ENCODE data around the gene GM2A. TPM values are rescaled to one million over a fixed set of nuclear protein-coding genes. Genes with fewer than 3 reads are reported as not detected.

The GM2A gene
- total RNA-seq, 2 donors from 2014 or later: 19.4 to 28.2 TPM

DNA sequence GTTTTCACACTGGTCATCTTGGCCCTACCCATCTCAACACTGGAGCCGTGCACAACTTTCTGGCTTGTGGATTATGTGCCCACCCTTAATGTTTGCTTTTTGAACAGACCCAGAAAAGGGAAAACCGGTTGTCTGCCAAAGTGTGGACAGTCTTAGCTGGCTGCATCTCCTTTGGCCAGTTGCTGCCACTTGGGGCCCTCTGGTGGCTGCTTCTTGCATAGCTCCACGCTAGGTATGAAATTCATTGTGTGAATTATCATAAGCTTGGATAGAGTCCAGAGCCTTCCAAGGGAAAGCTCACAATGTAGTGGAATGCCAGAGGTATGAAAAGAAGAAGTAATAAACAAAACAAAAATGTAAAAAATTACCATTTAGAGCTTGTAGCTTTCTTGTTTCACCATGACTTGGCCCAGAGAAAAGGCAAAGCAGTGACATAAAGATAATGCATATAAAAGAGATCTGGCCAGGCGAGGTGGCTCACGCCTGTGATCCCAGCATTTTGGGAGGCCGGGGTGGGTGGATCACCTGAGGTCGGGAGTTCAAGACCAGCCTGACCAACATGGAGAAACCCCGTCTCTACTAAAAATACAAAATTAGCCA is 63.1 kb downstream of the GM2A start:
- Mint-ChIP-seq H3K36me3 (ENCODE audit: insufficient read depth in 2 of 2) (no peaks in the 10 kb centered on the region), H3K4me3 (no peak overlapping the region), H3K27ac (no peak overlapping the region), H3K4me1 (ENCODE audit: low read depth) (no peaks in the 10 kb centered on the region), H3K9me3 (peaks cover 0 to 2% of the 10 kb centered on the region in 2 donors), H3K27me3 (ENCODE audit: low read depth) (no peaks in the 10 kb centered on the region)
- DNase-seq: peak; percentile 67 to 72
- ATAC-seq (replicated peaks in 1 of 2): peak; percentile 52 to 71

GRCh38 chr5:151317871-151318270 is 64.9 kb downstream of the GM2A start:
- H3K4me3 Mint-ChIP-seq: no peak overlapping the region
- no peaks in the 10 kb centered on the region for H3K9me3 Mint-ChIP-seq
- H3K36me3 Mint-ChIP-seq (ENCODE audit: insufficient read depth in 2 of 2): no peaks in the 10 kb centered on the region
- no peak overlapping the region for H3K27ac Mint-ChIP-seq
- no peaks in the 10 kb centered on the region for H3K4me1 Mint-ChIP-seq (ENCODE audit: low read depth)
- ATAC-seq (replicated peaks in 1 of 2) (no peak), DNase-seq (no peak)
- H3K27me3 Mint-ChIP-seq (ENCODE audit: low read depth): no peaks in the 10 kb centered on the region

DNA sequence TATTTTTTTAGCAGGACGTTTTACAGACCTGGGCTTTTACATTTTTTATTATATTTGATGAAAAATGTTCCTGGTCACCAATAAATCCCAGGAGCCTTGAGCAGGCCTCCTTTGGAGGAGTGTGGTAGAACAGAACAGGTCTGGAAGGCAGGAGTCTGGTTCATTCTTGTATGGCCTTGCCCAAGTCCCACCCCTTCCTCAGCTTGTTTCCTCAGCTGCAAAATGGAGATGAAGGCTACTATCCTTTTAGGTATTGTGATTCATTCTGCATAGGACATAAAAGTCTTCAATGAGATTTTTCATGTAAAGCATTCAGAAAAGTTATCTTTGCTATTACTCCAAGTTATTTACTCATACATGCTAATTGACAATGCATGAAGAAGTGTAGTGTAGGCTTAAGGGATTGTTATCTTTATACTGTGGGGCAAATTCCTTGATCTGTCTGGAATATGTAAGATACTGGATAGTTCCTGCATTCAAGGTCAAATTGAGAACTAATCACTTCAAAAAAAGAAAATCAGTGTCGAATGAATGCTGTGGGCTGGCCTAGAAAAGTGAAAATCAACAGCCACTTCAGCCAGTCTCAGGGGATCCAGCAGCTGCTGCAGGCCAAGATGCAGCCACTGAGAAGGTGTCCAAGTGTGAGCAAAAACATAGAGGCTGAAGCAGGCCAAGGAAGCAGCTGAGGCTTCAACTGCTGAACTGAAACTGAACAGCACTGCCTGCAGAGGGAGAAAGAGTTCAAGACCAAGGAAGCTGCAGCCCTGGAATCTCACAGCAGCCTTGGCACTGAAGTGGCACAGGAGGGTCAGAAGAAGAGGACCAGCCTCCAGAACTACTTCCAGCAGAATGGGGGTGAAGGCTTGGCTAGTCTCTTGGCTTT is 66.1 kb downstream of the GM2A start:
- Mint-ChIP-seq H3K36me3 (ENCODE audit: insufficient read depth in 2 of 2) (no peaks in the 10 kb centered on the region), H3K9me3 (no peaks in the 10 kb centered on the region), H3K4me1 (ENCODE audit: low read depth) (no peaks in the 10 kb centered on the region), H3K27ac (no peak overlapping the region), H3K4me3 (no peak overlapping the region), H3K27me3 (ENCODE audit: low read depth) (no peaks in the 10 kb centered on the region)
- DNase-seq: no peak
- ATAC-seq (replicated peaks in 1 of 2): peak in 1 of 2 donors; percentile 25

Other genes starting within 250 kb of the GM2A start
- not detected for gene GPX3, start 232.6 kb upstream of the GM2A start, total RNA-seq
- gene TNIP1, start 172.2 kb upstream of the GM2A start, total RNA-seq: 100 to 1,000 TPM; 358 to 420 TPM
- gene ANXA6, start 95.4 kb upstream of the GM2A start, total RNA-seq: 100 to 1,000 TPM; 127 to 171 TPM
- 10 to 100 TPM; 44.8 to 53.1 TPM for gene CCDC69, start 29.1 kb upstream of the GM2A start, total RNA-seq
- under 1 TPM in 1 of 2 donors, not detected in 1; 0.10 TPM for gene SLC36A3, start 50.6 kb downstream of the GM2A start, total RNA-seq
- gene SLC36A2, start 94.4 kb downstream of the GM2A start, total RNA-seq: not detected
- 1 to 10 TPM; 3.4 to 5.8 TPM for gene SLC36A1, start 194.4 kb downstream of the GM2A start, total RNA-seq

Data from activated T-cell treated with anti-CD3 and anti-CD28 coated beads, Interleukin-2, amount 50 U/mL, for 72 hours (primary cell).